Neural cell (in vitro differentiated cells): ENCODE measurements around the gene SPTBN2. TPM values are rescaled to one million over a fixed set of nuclear protein-coding genes. Genes with fewer than 3 reads are reported as not detected.

Experiments
- H2AFZ ChIP-seq: fragments of 200-600, 300-800 bp; sonication (generic), shearing (Covaris generic); 2 replicates; pipeline ENCODE4 v1.6.0; 2014; ENCODE audit warnings: low read depth, mild to moderate bottlenecking, antibody characterized with exemption, low read length, moderate library complexity
- H3F3A ChIP-seq: fragments of 200-600 bp; shearing (Covaris generic); 2 replicates; pipeline ENCODE4 v1.6.1; 2016; ENCODE audit warnings: mild to moderate bottlenecking, moderate library complexity, mixed read lengths, antibody characterized with exemption, low read length; ENCODE audit not compliant: insufficient read depth, poor library complexity, severe bottlenecking
- H3K27ac ChIP-seq: fragments of 200-600, 300-800 bp; sonication (generic), shearing (Covaris generic); 2 replicates; pipeline ENCODE4 v1.5.1; 2014; ENCODE audit warnings: mild to moderate bottlenecking, low read length, moderate library complexity
- H3K27me3 ChIP-seq: fragments of 300-800, 200-600 bp; sonication (generic), shearing (Covaris generic); 2 replicates; pipeline ENCODE4 v1.6.0; 2014; ENCODE audit warnings: mild to moderate bottlenecking, low read depth, low read length, moderate library complexity; ENCODE audit not compliant: insufficient read depth
- H3K36me3 ChIP-seq: fragments of 300-800, 200-600 bp; sonication (generic), shearing (Covaris generic); 2 replicates; pipeline ENCODE4 v1.5.1; 2014; ENCODE audit warnings: mild to moderate bottlenecking, antibody characterized with exemption, low read length, moderate library complexity; ENCODE audit not compliant: insufficient read depth
- H3K4me2 ChIP-seq: fragments of 300-800, 200-600 bp; sonication (generic), shearing (Covaris generic); 2 replicates; pipeline ENCODE4 v1.6.0; 2014; ENCODE audit warnings: mild to moderate bottlenecking, low read length
- H3K4me3 ChIP-seq: fragments of 300-800, 200-600 bp; sonication (generic), shearing (Covaris generic); 2 replicates; pipeline ENCODE4 v1.5.1; 2014; ENCODE audit warnings: mild to moderate bottlenecking, low read length, moderate library complexity
- H3K79me2 ChIP-seq: fragments of 200-600 bp; shearing (Covaris generic); replicated peaks from 2 replicates; pipeline ENCODE4 v1.6.0; 2014; ENCODE audit warnings: mild to moderate bottlenecking, low read length, moderate library complexity; ENCODE audit not compliant: insufficient read depth
- H3K9ac ChIP-seq: fragments of 300-800, 200-600 bp; sonication (generic), shearing (Covaris generic); 2 replicates; pipeline ENCODE4 v1.6.1; 2016; ENCODE audit warnings: mild to moderate bottlenecking, low read length, mixed read lengths
- H3K9me2 ChIP-seq: fragments of 200-600 bp; shearing (Covaris generic); 2 replicates; pipeline ENCODE4 v1.6.1; 2016; ENCODE audit warnings: mild to moderate bottlenecking, low read length, mixed read lengths; ENCODE audit not compliant: insufficient read depth
- H3K9me3 ChIP-seq: fragments of 200-600, 300-800 bp; sonication (generic), shearing (Covaris generic); 2 replicates; pipeline ENCODE4 v1.6.1; 2016; ENCODE audit warnings: mild to moderate bottlenecking, mixed run types, low read length, moderate library complexity, mixed read lengths
- H4K20me1 ChIP-seq: fragments of 200-600 bp; shearing (Covaris generic); 2 replicates; pipeline ENCODE4 v1.6.1; 2016; ENCODE audit warnings: mild to moderate bottlenecking, mixed run types; ENCODE audit not compliant: insufficient read depth
- EP300 ChIP-seq: fragments of 450-650 bp; conservative IDR thresholded peaks from 2 replicates; pipeline ENCODE4 v1.6.1; 2014; ENCODE audit warnings: antibody characterized with exemption, mild to moderate bottlenecking, moderate library complexity; ENCODE audit not compliant: poor library complexity, severe bottlenecking
- EZH2 ChIP-seq: fragments of 200-600, 300-800 bp; shearing (Covaris generic), sonication (generic); IDR thresholded peaks from 2 replicates; pipeline ENCODE4 v1.6.1; 2014; ENCODE audit warnings: antibody characterized with exemption, low read length, borderline replicate concordance, mild to moderate bottlenecking; ENCODE audit not compliant: insufficient read depth, poor library complexity, severe bottlenecking
- MXI1 ChIP-seq: fragments of 450-650 bp; conservative IDR thresholded peaks from 2 replicates; pipeline ENCODE4 v1.6.1; 2014; ENCODE audit warnings: antibody characterized with exemption, mild to moderate bottlenecking; ENCODE audit not compliant: poor library complexity, severe bottlenecking
- POLR2AphosphoS5 ChIP-seq: IDR thresholded peaks from 2 replicates; pipeline ENCODE4 v1.6.1; 2012
- RAD21 ChIP-seq: fragments of 450-650 bp; conservative IDR thresholded peaks from 2 replicates; pipeline ENCODE4 v1.6.1; 2014; ENCODE audit warnings: antibody characterized with exemption, mild to moderate bottlenecking, moderate library complexity
- SMC3 ChIP-seq: fragments of 450-650 bp; conservative IDR thresholded peaks from 2 replicates; pipeline ENCODE4 v1.6.1; 2014; ENCODE audit warnings: antibody characterized with exemption, mild to moderate bottlenecking, moderate library complexity; ENCODE audit not compliant: poor library complexity
- TAF1 ChIP-seq: IDR thresholded peaks from 2 replicates; pipeline ENCODE4 v1.6.1; 2012; ENCODE audit warnings: low read depth
- polyA plus RNA-seq: library from polyadenylated mRNA; depleted of rRNA; stranded (reverse); fragments of >200 nt; gene quantifications from 2 replicates; pipeline ENCODE4 v1.2.3, GENCODE V29; 2014
- TF ChIP-seq, protein P1 (sequence below): IDR thresholded peaks from 2 replicates; pipeline ENCODE4 v1.6.1; 2012; ENCODE audit warnings: borderline replicate concordance
- TF ChIP-seq, protein P2 (sequence below): fragments of 450-650 bp; IDR thresholded peaks from 2 replicates; pipeline ENCODE4 v1.5.1; 2014; ENCODE audit warnings: antibody characterized with exemption, mild to moderate bottlenecking, moderate library complexity; ENCODE audit not compliant: poor library complexity, severe bottlenecking

SPTBN2 gene
- polyA plus RNA-seq, 1 donor from 2014 or later: 159 TPM

DNA sequence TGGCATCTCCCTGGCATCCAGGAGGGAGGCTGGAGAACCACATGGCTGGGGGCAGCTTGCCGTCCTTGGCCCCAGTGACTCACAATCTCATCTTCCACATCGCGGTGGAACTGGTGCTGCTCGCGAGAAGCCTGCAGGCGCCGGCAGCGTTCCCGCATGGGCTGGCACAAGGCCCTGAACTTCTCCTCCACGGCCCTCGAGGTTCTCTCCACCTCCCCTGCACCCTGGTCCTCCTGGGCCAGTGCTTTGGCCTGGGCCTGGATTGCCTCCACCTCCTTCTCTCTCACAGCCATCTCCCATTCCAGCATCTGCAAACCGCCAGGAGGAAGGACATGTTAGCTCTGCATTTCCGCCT is 35.0 kb downstream of the SPTBN2 start:
- Histone ChIP-seq H3K4me2 (no peak overlapping the region), H3K36me3 (no peaks in the 10 kb centered on the region), H3K4me3 (no peak overlapping the region), H3K27ac (no peak overlapping the region), H3K9ac (no peak overlapping the region), H4K20me1 (no peaks in the 10 kb centered on the region), H3K9me3 (no peaks in the 10 kb centered on the region), H3K79me2 (no peaks in the 10 kb centered on the region), H3K27me3 (no peaks in the 10 kb centered on the region), H3F3A (no peaks in the 10 kb centered on the region), H2AFZ (no peak overlapping the region), H3K9me2 (no peaks in the 10 kb centered on the region)
- TF ChIP-seq, protein P1, sequence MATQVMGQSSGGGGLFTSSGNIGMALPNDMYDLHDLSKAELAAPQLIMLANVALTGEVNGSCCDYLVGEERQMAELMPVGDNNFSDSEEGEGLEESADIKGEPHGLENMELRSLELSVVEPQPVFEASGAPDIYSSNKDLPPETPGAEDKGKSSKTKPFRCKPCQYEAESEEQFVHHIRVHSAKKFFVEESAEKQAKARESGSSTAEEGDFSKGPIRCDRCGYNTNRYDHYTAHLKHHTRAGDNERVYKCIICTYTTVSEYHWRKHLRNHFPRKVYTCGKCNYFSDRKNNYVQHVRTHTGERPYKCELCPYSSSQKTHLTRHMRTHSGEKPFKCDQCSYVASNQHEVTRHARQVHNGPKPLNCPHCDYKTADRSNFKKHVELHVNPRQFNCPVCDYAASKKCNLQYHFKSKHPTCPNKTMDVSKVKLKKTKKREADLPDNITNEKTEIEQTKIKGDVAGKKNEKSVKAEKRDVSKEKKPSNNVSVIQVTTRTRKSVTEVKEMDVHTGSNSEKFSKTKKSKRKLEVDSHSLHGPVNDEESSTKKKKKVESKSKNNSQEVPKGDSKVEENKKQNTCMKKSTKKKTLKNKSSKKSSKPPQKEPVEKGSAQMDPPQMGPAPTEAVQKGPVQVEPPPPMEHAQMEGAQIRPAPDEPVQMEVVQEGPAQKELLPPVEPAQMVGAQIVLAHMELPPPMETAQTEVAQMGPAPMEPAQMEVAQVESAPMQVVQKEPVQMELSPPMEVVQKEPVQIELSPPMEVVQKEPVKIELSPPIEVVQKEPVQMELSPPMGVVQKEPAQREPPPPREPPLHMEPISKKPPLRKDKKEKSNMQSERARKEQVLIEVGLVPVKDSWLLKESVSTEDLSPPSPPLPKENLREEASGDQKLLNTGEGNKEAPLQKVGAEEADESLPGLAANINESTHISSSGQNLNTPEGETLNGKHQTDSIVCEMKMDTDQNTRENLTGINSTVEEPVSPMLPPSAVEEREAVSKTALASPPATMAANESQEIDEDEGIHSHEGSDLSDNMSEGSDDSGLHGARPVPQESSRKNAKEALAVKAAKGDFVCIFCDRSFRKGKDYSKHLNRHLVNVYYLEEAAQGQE: no peak
- TF ChIP-seq POLR2AphosphoS5: no peak
- no peak for TF ChIP-seq EZH2
- no peak for TF ChIP-seq EP300
- TF ChIP-seq RAD21: no peak
- TF ChIP-seq MXI1: no peak
- TF ChIP-seq TAF1: no peak
- no peak for TF ChIP-seq SMC3
- TF ChIP-seq, protein P2, sequence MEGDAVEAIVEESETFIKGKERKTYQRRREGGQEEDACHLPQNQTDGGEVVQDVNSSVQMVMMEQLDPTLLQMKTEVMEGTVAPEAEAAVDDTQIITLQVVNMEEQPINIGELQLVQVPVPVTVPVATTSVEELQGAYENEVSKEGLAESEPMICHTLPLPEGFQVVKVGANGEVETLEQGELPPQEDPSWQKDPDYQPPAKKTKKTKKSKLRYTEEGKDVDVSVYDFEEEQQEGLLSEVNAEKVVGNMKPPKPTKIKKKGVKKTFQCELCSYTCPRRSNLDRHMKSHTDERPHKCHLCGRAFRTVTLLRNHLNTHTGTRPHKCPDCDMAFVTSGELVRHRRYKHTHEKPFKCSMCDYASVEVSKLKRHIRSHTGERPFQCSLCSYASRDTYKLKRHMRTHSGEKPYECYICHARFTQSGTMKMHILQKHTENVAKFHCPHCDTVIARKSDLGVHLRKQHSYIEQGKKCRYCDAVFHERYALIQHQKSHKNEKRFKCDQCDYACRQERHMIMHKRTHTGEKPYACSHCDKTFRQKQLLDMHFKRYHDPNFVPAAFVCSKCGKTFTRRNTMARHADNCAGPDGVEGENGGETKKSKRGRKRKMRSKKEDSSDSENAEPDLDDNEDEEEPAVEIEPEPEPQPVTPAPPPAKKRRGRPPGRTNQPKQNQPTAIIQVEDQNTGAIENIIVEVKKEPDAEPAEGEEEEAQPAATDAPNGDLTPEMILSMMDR: no peak

DNA sequence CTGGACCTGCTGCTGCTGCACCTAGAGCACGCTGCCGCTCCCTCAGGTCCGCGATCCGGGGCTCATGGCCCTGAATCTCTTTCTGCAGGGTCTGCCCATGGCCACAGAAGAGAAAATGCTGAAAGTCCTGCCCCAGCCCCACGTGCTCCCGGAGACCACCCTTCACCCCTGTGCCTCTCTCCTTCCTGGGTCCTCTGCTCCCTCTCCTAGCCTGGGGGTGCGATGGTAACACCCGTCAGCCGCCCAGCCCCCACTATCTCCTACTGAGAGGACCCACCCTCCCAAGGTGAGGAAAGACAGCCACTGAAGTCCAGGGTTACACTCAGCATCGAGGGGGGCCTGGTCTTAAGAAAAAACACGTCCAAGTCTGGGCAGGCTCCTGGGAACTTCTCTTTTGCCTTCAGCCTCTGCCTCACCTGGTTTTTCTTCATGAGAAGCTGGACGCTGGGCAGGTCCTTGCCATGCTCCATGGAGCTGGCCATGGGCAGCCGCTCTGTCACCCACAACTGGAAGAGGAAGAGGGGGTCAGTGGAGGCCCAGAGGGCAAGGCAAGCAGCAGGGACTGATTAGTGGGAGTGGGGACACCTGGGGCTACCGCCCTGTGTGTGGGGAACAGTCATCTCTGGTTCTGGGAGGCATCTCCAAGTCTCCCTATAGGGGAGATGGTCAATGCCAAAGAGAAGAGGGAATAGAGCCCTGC is 35.5 kb downstream of the SPTBN2 start:
- no peak overlapping the region for H2AFZ ChIP-seq
- TF ChIP-seq MXI1 (no peak), SMC3 (no peak), RAD21 (no peak), EP300 (no peak), EZH2 (no peak), POLR2AphosphoS5 (no peak), TAF1 (no peak)
- TF ChIP-seq, protein P2: no peak
- TF ChIP-seq, protein P1: no peak
- no peak overlapping the region for H3K9ac ChIP-seq
- no peaks in the 10 kb centered on the region for H3K36me3 ChIP-seq
- no peaks in the 10 kb centered on the region for H3K9me2 ChIP-seq
- no peaks in the 10 kb centered on the region for H3F3A ChIP-seq
- H3K27me3 ChIP-seq: no peaks in the 10 kb centered on the region
- H3K4me2 ChIP-seq: no peak overlapping the region
- no peak overlapping the region for H3K27ac ChIP-seq
- H3K4me3 ChIP-seq: no peak overlapping the region
- no peaks in the 10 kb centered on the region for H3K79me2 ChIP-seq
- H4K20me1 ChIP-seq: no peaks in the 10 kb centered on the region
- H3K9me3 ChIP-seq: no peaks in the 10 kb centered on the region
